GM19467 (cell line): ENCODE measurements around the gene EIF1AD.
"Not testable (repeated sequence)": the region's sequence is repeated elsewhere in the genome, so short reads cannot be mapped to it uniquely, and the experiment has no call there.

Experiments used
- ATAC-seq: cut with Tn5 transposase; IDR thresholded peaks from one replicate; pipeline ENCODE4 v1.9.1; 2021; ENCODE audit warnings: mild to moderate bottlenecking, moderate library complexity; ENCODE audit not compliant: unreplicated experiment

EIF1AD gene

GRCh38 chr11:66001942-66002647, at the start of gene EIF1AD, which contains the start of gene BANF1:
Gene EIF1AD, minus strand, starts transcription at chr11:66002157. Its CDS starts 1,768 bp downstream, at chr11:66000389.
Gene BANF1, plus strand, starts transcription at chr11:66002503. Its CDS starts 748 bp downstream, at chr11:66003251.
- peak; percentile 65 for ATAC-seq

GRCh38 chr11:66051371-66051765, 49.4 kb upstream of the EIF1AD start:
- no peak for ATAC-seq

GRCh38 chr11:66050581-66051231, 48.7 kb upstream of the EIF1AD start:
- ATAC-seq: no peak

- no peak for ATAC-seq
Observed at GRCh38 chr11:66048547-66049323, 46.8 kb upstream of the EIF1AD start, which contains the start of gene GAL3ST3. Gene GAL3ST3, minus strand, starts transcription at chr11:66049161. Its CDS starts 3,746 bp downstream, at chr11:66045415.

GRCh38 chr11:66047541-66048365, 45.8 kb upstream of the EIF1AD start:
- no peak for ATAC-seq

GRCh38 chr11:66046901-66047300, 44.9 kb upstream of the EIF1AD start:
- no peak for ATAC-seq

- ATAC-seq: peak; percentile 70
Observed at GRCh38 chr11:66045177-66045639, 43.3 kb upstream of the EIF1AD start.

- ATAC-seq: no peak
Observed at GRCh38 chr11:66044757-66045156, 42.8 kb upstream of the EIF1AD start.

GRCh38 chr11:66042996-66043906, 41.3 kb upstream of the EIF1AD start:
- no peak for ATAC-seq

- ATAC-seq: no peak
Observed at GRCh38 chr11:66042227-66042995, 40.5 kb upstream of the EIF1AD start.

- no peak for ATAC-seq
Observed at GRCh38 chr11:66039765-66040164, 37.8 kb upstream of the EIF1AD start.

GRCh38 chr11:66037327-66037726, 35.4 kb upstream of the EIF1AD start:
- no peak for ATAC-seq

- no peak for ATAC-seq
Observed at GRCh38 chr11:66036334-66036710, 34.4 kb upstream of the EIF1AD start.

- ATAC-seq: no peak
Observed at GRCh38 chr11:66035653-66036333, 33.8 kb upstream of the EIF1AD start.

- ATAC-seq: no peak
Observed at GRCh38 chr11:66032957-66033735, 31.2 kb upstream of the EIF1AD start.

- no peak for ATAC-seq
Observed at GRCh38 chr11:66026017-66026529, 24.1 kb upstream of the EIF1AD start, which contains the start of gene CATSPER1. Gene CATSPER1, minus strand, starts transcription at chr11:66026479. Its CDS starts 100 bp downstream, at chr11:66026379.

- ATAC-seq: not testable (repeated sequence)
Observed at GRCh38 chr11:66023186-66023440, 21.2 kb upstream of the EIF1AD start.
